Measurements from ENCODE around the gene PRKN.

DNA sequence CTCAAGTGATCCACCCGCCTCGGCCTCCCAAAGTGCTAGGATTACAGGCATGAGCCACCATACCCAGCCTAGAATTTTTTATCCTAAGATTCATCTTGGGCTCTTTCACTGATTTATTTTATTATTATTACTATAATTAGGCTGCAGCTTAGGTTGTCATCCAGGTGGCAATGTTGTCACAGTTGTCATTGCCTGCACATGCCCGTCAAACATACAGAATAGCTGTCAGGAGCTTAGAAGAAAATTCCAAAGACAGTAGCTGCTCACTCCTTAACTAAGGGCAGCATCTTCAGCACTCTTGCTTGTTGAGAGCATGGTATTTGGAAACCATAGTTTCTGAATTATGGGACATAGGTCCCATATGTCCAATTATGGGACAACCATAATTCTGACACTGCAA, 1118.8 kb downstream of the PRKN start:
- TF ChIP-seq, protein P1, sequence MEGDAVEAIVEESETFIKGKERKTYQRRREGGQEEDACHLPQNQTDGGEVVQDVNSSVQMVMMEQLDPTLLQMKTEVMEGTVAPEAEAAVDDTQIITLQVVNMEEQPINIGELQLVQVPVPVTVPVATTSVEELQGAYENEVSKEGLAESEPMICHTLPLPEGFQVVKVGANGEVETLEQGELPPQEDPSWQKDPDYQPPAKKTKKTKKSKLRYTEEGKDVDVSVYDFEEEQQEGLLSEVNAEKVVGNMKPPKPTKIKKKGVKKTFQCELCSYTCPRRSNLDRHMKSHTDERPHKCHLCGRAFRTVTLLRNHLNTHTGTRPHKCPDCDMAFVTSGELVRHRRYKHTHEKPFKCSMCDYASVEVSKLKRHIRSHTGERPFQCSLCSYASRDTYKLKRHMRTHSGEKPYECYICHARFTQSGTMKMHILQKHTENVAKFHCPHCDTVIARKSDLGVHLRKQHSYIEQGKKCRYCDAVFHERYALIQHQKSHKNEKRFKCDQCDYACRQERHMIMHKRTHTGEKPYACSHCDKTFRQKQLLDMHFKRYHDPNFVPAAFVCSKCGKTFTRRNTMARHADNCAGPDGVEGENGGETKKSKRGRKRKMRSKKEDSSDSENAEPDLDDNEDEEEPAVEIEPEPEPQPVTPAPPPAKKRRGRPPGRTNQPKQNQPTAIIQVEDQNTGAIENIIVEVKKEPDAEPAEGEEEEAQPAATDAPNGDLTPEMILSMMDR (IDR thresholded peaks at IDR 0.05): no peak
- TF ChIP-seq POLR2AphosphoS5 (IDR thresholded peaks at IDR 0.05): no peak
